ENCODE data around the gene GPR37L1.

Gene GPR37L1

DNA sequence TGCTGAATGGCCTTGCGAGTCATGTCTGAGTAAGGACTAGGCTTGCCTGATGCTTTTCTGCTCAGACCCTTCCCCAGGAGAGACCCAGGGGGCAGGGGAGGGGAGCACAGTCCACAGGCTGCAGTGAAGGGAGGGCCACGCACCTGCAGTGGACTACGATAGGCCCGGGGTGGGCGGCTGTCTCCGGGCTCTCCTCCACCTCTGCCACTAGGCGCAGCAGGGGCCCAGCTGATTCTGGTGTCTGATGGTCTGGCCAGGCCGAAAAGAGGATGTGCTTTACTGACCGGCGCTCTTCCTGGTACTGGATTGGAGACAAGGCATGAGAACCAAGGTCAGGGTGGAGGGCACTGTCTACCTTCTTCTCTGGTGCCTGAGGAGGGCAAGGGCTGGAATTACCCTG is 29.7 kb downstream of the GPR37L1 start:
- no peak overlapping the region for H3K27ac ChIP-seq
- no peak overlapping the region for H3K9ac ChIP-seq (ENCODE audit: insufficient read length)
- TF ChIP-seq EZH2 (IDR thresholded peaks at IDR 0.05), result no peak
- DNase-seq (ENCODE audit: low read depth, low spot score), result no peak
- no peak overlapping the region for H3K4me3 ChIP-seq
- H3K9me3 ChIP-seq (ENCODE audit: low read depth, low read length), result no peaks in the 10 kb centered on the region
- no peaks in the 10 kb centered on the region for H3K36me3 ChIP-seq (ENCODE audit: insufficient read depth, low read length)

DNA sequence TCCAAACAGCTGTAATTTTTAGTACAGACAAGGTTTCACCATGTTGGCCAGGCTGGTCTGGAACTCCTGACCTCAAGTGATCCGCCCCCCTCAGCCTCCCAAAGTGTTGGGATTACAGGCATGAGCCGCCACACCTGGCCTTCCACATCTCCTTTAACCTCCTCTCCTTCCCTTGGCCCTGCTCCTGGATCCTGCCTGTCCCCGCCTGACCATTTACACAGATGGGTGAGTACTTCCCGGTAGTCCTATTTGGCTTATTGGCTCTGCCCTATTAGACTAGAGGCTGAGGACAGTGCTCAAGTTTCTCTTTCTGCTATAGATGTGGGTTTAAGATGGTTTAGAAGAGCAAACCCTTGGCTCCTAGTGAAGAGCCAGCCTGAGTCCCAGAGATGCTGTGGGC is 30.6 kb downstream of the GPR37L1 start:
- H3K27ac ChIP-seq, result no peak overlapping the region
- TF ChIP-seq FOXP2 (optimal IDR thresholded peaks at IDR 0.05; ENCODE audit: control extremely low read depth, extremely low read length, insufficient read depth), result no peak
- no peak for TF ChIP-seq POLR2AphosphoS5 (IDR thresholded peaks at IDR 0.05; ENCODE audit: borderline replicate concordance, low read depth, low read length)
- TF ChIP-seq EZH2 (IDR thresholded peaks at IDR 0.05), result no peak
- H3K9ac ChIP-seq (ENCODE audit: insufficient read length), result no peak overlapping the region
- no peak for DNase-seq (ENCODE audit: low read depth, low spot score)
- H3K4me3 ChIP-seq, result no peak overlapping the region
- no peaks in the 10 kb centered on the region for H3K36me3 ChIP-seq (ENCODE audit: insufficient read depth, low read length)
- H3K9me3 ChIP-seq (ENCODE audit: low read depth, low read length), result no peaks in the 10 kb centered on the region

DNA sequence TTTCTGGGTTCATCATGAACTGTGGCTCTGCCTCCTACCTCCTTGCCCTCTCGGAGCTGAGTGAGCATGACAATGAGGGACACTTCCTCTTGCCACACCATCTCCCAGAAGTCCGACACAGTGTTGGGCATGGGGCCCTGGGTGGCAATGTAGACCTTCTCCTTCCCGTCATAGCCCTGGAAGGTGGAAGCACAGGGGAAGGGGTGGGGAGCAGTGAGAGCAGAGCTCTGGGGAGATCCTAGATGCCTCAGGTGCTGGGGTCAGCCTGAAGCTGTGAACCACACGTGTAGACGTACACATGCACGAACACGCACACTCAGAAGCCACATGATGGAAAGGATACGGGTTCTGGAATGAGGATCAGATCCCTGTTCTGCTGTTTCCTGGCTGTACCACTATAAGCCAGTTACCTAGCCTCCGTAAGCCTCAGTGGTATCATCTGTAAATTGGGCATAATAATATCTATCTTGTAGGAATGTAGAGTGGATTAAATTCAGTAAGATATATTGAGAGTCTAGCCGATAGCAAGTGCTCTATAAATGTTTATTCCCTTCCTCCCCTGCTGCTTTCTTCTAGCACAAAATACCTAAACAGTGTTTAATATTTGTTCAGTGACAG is 31.5 kb downstream of the GPR37L1 start:
- no peak for TF ChIP-seq FOXP2 (optimal IDR thresholded peaks at IDR 0.05; ENCODE audit: control extremely low read depth, extremely low read length, insufficient read depth)
- no peak for TF ChIP-seq EZH2 (IDR thresholded peaks at IDR 0.05)
- TF ChIP-seq POLR2AphosphoS5 (IDR thresholded peaks at IDR 0.05; ENCODE audit: borderline replicate concordance, low read depth, low read length), result no peak
- Histone ChIP-seq H3K36me3 (ENCODE audit: insufficient read depth, low read length) (no peaks in the 10 kb centered on the region), H3K9me3 (ENCODE audit: low read depth, low read length) (no peaks in the 10 kb centered on the region), H3K4me3 (no peak overlapping the region), H3K27ac (no peak overlapping the region), H3K9ac (ENCODE audit: insufficient read length) (no peak overlapping the region)
- no peak for DNase-seq (ENCODE audit: low read depth, low spot score)

DNA sequence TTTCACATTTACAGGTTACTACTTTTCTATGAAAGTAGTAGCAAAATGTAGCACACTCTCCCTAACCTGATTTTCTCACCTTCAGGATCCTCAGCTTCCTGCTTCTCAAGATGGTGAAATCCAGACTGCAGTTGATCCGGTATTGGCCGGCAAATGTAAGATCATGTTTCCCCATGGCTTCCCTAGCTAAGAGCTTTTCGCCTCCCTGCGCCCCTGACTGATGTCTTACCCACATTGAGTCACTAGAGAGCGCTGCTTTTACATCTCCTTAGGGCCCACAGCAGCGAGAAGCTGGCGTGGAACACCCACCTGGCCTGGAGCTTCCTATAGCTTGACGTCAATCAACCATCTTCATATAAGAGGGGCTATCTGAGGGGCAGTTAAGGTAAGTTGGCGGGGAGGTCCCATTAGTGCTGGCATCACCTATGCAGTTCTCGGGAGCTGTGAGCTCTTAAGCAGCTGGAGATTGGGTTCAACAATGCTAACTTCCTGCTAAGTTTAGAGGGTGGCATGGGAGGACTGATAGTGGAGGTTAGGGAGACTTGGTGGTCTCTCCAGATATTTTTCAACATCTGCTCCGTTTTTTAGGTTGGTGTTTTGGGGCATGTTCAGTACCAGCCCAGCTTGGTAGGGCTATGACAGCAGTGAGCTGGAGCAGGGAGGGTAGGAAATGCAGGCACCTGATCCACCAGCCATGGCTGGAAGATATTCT is 32.2 kb downstream of the GPR37L1 start:
- TF ChIP-seq POLR2AphosphoS5 (IDR thresholded peaks at IDR 0.05; ENCODE audit: borderline replicate concordance, low read depth, low read length), result no peak
- Histone ChIP-seq H3K9ac (ENCODE audit: insufficient read length) (no peak overlapping the region), H3K27ac (no peak overlapping the region), H3K4me3 (no peak overlapping the region), H3K9me3 (ENCODE audit: low read depth, low read length) (no peaks in the 10 kb centered on the region), H3K36me3 (ENCODE audit: insufficient read depth, low read length) (no peaks in the 10 kb centered on the region)
- DNase-seq (ENCODE audit: low read depth, low spot score), result no peak

DNA sequence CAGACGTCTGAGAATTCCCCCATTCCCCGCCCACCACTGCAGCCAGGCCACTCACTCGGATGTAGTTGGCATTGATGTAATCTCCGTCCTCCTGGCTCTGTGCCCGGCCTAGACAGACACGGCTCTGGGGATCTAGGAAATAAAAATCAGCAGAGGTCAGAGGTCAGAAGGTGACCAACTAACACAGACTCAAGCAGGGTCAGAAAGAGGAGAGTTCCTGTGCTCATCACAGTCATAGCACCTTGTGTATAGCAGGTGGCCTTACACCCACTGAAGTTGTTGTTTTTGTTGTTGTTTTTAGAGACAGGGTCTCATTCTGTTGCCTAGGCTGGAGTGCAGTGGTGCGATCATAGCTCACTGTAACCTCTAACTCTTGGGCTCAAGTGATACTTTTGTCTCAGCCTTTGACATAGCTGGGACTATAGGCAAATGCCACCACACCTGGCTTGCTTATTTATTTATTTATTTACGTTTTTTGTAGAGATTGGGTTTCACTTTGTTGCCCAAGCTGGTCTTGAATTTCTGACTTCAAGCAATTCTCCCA is 32.8 kb downstream of the GPR37L1 start:
- TF ChIP-seq POLR2AphosphoS5 (IDR thresholded peaks at IDR 0.05; ENCODE audit: borderline replicate concordance, low read depth, low read length) (no peak), EZH2 (IDR thresholded peaks at IDR 0.05) (no peak), FOXP2 (optimal IDR thresholded peaks at IDR 0.05; ENCODE audit: control extremely low read depth, extremely low read length, insufficient read depth) (no peak)
- H3K36me3 ChIP-seq (ENCODE audit: insufficient read depth, low read length), result no peaks in the 10 kb centered on the region
- H3K9ac ChIP-seq (ENCODE audit: insufficient read length), result no peak overlapping the region
- DNase-seq (ENCODE audit: low read depth, low spot score), result no peak
- H3K27ac ChIP-seq, result no peak overlapping the region
- H3K4me3 ChIP-seq, result no peak overlapping the region
- H3K9me3 ChIP-seq (ENCODE audit: low read depth, low read length), result no peaks in the 10 kb centered on the region

DNA sequence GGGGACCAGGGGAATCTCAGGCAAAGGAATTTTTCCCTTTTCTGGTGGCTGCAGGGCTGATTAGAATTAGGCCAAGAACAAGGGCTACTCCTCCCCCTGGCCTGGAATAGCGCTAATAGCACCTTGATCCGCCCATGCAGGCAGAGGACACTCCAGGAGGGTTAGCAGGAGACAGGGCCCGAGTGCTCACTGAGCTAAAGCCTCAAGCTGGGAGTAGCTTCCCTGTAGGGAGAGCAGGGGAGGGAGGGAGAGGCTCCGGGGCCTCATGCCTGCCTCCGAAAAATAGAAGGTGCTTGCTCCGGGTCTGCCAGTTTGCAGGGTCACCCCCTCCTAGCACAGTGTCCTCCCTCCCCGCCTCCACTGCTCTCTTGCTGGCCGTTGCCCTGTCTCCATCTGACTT is 33.9 kb downstream of the GPR37L1 start:
- no peak overlapping the region for H3K27ac ChIP-seq
- no peak for TF ChIP-seq EZH2 (IDR thresholded peaks at IDR 0.05)
- no peak for TF ChIP-seq FOXP2 (optimal IDR thresholded peaks at IDR 0.05; ENCODE audit: control extremely low read depth, extremely low read length, insufficient read depth)
- TF ChIP-seq POLR2AphosphoS5 (IDR thresholded peaks at IDR 0.05; ENCODE audit: borderline replicate concordance, low read depth, low read length), result no peak
- no peak overlapping the region for H3K4me3 ChIP-seq
- DNase-seq (ENCODE audit: low read depth, low spot score), result no peak
- H3K9ac ChIP-seq (ENCODE audit: insufficient read length), result no peak overlapping the region
- no peaks in the 10 kb centered on the region for H3K36me3 ChIP-seq (ENCODE audit: insufficient read depth, low read length)
- no peaks in the 10 kb centered on the region for H3K9me3 ChIP-seq (ENCODE audit: low read depth, low read length)

DNA sequence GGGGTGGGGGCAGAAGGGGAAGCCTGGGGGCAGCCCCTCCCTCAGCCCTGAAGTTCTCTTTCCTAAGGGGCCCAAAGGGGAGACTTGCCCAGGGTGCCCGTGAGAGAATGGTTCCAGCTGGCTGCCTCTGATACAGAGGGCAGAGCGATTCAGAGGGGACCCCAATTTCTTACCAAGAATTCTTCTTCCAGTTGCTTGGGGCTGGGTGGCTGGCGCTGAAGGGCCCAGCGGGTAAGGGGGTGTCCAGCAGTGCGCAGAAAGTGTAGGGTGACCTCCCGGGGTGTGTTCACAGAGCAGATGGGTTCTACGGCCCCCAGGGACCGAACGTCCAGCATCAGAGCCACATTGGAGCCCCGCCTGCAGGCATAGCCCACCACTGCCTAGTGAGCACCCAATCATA is 35.2 kb downstream of the GPR37L1 start:
- Histone ChIP-seq H3K4me3 (no peak overlapping the region), H3K27ac (no peak overlapping the region), H3K9ac (ENCODE audit: insufficient read length) (no peak overlapping the region), H3K36me3 (ENCODE audit: insufficient read depth, low read length) (no peaks in the 10 kb centered on the region), H3K9me3 (ENCODE audit: low read depth, low read length) (no peaks in the 10 kb centered on the region)
- TF ChIP-seq FOXP2 (optimal IDR thresholded peaks at IDR 0.05; ENCODE audit: control extremely low read depth, extremely low read length, insufficient read depth) (no peak), EZH2 (IDR thresholded peaks at IDR 0.05) (no peak), POLR2AphosphoS5 (IDR thresholded peaks at IDR 0.05; ENCODE audit: borderline replicate concordance, low read depth, low read length) (no peak)
- no peak for DNase-seq (ENCODE audit: low read depth, low spot score)

DNA sequence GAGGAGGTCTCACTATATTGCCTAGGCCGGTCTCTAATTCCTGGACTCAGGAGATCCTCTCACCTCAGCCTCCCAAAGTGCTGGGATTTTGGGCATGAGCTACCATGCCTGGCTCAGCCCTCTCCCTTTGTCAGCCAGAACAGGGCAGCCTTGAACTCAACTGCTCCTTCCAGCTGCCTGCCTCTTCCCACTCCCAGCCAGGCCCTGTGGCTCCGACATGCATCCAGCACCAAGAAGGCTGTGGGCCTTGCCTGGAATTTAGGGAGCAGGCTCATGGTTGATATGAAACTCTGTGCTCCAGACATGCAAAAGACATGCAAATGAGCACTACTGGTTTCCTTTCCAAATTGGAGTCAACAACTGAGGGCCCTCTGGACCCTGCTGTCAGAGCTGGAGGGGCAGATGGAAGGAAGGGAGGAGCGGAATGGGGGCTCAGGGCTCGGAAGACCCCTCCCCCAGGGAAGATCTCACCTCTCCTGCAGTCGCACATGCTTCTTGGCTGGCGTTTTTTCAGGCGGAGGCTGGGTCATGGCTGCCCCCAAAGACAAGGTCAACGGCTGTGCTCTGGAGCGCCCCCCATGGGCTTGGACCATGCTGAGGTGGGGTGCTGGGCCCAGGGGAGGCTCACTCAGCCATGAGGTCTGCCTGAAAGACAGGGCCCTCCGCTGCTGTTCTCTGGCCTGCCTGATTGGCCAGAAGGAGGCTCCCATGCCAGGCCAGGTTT is 36.3 kb downstream of the GPR37L1 start:
- Histone ChIP-seq H3K27ac (no peak overlapping the region), H3K9me3 (ENCODE audit: low read depth, low read length) (no peaks in the 10 kb centered on the region), H3K36me3 (ENCODE audit: insufficient read depth, low read length) (no peaks in the 10 kb centered on the region), H3K9ac (ENCODE audit: insufficient read length) (no peak overlapping the region), H3K4me3 (no peak overlapping the region)
- no peak for DNase-seq (ENCODE audit: low read depth, low spot score)
- no peak for TF ChIP-seq FOXP2 (optimal IDR thresholded peaks at IDR 0.05; ENCODE audit: control extremely low read depth, extremely low read length, insufficient read depth)

Data from SK-N-MC (cell line).